ENCODE measurements around the gene CIDEC. TPM values are rescaled to one million over a fixed set of nuclear protein-coding genes. Genes with fewer than 3 reads are reported as not detected.

The CIDEC gene
- total and polyA plus RNA-seq, 2 of the 13 experiments (the other 11 are each of a cell fraction or from before 2014, with no cell fraction given): 2.5 to 10.4 TPM

DNA sequence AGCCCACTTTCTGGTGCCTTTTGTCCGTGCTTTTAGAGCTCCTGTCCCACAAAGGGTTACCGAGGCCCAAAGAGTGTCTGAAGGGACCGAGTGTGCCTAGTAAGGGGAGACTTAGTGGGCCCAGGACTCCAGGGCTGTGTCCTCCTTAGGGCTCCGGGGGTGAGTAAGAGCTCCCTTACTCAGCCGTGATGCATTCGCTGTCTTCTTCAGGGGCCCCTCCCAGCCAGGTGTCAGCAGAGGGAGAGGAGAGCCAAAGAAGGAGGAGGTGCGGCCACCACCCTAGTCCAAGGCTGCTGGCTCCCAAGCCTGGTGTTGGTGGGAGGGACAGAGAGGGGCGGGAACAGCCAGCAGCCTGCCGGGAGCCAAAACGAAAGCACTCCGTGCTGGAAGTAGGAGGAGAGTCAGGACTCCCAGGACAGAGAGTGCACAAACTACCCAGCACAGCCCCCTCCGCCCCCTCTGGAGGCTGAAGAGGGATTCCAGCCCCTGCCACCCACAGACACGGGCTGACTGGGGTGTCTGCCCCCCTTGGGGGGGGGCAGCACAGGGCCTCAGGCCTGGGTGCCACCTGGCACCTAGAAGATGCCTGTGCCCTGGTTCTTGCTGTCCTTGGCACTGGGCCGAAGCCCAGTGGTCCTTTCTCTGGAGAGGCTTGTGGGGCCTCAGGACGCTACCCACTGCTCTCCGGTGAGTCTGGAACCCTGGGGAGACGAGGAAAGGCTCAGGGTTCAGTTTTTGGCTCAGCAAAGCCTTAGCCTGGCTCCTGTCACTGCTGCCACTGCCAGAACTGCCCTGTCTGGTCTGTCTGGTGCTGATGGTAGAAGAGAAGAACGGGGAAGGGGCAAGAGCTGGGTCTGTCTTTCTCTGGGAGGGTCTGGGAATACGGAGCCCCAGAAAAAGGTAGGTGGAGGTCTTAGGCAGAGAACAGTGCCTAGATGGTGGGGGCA is 37.0 kb upstream of the CIDEC start, which contains the start of gene IL17RC (continued):
- TF ChIP-seq FOXP4 (CRISPR knock-in tag; IDR thresholded peaks at IDR 0.05) (peak; percentile 21; the same call in 1 of the 2 replicates), U2AF2 (IDR thresholded peaks at IDR 0.05; ENCODE audit: low read depth, low read length) (no peak), BORCS8-MEF2B (CRISPR knock-in tag; IDR thresholded peaks at IDR 0.05) (no peak; the same call in 1 of the 2 replicates), PHF8 (CRISPR knock-in tag; IDR thresholded peaks at IDR 0.05) (peak; percentile 42; the same call in 1 of the 2 replicates), ZNF530 (CRISPR knock-in tag; IDR thresholded peaks at IDR 0.05; ENCODE audit: low read depth) (no peak), HIVEP1 (CRISPR knock-in tag; IDR thresholded peaks at IDR 0.05) (no peak), FIP1L1 (IDR thresholded peaks at IDR 0.05; ENCODE audit: borderline replicate concordance, insufficient read depth, low read depth, low read length) (no peak), NFATC3 (CRISPR knock-in tag; IDR thresholded peaks at IDR 0.05) (0 out of 2 replicates have a peak, but pooled peaks have one; percentile 20), PTBP1 (IDR thresholded peaks at IDR 0.05; ENCODE audit: low read depth, low read length, poor library complexity, severe bottlenecking) (no peak), MYNN (CRISPR knock-in tag; IDR thresholded peaks at IDR 0.05; ENCODE audit: low read depth) (no peak), ZNF773 (CRISPR knock-in tag; IDR thresholded peaks at IDR 0.05; ENCODE audit: borderline replicate concordance) (no peak), ARNT (IDR thresholded peaks at IDR 0.05) (no peak)
- TF ChIP-seq, protein P1, sequence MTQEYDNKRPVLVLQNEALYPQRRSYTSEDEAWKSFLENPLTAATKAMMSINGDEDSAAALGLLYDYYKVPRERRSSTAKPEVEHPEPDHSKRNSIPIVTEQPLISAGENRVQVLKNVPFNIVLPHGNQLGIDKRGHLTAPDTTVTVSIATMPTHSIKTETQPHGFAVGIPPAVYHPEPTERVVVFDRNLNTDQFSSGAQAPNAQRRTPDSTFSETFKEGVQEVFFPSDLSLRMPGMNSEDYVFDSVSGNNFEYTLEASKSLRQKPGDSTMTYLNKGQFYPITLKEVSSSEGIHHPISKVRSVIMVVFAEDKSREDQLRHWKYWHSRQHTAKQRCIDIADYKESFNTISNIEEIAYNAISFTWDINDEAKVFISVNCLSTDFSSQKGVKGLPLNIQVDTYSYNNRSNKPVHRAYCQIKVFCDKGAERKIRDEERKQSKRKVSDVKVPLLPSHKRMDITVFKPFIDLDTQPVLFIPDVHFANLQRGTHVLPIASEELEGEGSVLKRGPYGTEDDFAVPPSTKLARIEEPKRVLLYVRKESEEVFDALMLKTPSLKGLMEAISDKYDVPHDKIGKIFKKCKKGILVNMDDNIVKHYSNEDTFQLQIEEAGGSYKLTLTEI (CRISPR knock-in tag; conservative IDR thresholded peaks at IDR 0.05): no peak
- TF ChIP-seq, protein P2, sequence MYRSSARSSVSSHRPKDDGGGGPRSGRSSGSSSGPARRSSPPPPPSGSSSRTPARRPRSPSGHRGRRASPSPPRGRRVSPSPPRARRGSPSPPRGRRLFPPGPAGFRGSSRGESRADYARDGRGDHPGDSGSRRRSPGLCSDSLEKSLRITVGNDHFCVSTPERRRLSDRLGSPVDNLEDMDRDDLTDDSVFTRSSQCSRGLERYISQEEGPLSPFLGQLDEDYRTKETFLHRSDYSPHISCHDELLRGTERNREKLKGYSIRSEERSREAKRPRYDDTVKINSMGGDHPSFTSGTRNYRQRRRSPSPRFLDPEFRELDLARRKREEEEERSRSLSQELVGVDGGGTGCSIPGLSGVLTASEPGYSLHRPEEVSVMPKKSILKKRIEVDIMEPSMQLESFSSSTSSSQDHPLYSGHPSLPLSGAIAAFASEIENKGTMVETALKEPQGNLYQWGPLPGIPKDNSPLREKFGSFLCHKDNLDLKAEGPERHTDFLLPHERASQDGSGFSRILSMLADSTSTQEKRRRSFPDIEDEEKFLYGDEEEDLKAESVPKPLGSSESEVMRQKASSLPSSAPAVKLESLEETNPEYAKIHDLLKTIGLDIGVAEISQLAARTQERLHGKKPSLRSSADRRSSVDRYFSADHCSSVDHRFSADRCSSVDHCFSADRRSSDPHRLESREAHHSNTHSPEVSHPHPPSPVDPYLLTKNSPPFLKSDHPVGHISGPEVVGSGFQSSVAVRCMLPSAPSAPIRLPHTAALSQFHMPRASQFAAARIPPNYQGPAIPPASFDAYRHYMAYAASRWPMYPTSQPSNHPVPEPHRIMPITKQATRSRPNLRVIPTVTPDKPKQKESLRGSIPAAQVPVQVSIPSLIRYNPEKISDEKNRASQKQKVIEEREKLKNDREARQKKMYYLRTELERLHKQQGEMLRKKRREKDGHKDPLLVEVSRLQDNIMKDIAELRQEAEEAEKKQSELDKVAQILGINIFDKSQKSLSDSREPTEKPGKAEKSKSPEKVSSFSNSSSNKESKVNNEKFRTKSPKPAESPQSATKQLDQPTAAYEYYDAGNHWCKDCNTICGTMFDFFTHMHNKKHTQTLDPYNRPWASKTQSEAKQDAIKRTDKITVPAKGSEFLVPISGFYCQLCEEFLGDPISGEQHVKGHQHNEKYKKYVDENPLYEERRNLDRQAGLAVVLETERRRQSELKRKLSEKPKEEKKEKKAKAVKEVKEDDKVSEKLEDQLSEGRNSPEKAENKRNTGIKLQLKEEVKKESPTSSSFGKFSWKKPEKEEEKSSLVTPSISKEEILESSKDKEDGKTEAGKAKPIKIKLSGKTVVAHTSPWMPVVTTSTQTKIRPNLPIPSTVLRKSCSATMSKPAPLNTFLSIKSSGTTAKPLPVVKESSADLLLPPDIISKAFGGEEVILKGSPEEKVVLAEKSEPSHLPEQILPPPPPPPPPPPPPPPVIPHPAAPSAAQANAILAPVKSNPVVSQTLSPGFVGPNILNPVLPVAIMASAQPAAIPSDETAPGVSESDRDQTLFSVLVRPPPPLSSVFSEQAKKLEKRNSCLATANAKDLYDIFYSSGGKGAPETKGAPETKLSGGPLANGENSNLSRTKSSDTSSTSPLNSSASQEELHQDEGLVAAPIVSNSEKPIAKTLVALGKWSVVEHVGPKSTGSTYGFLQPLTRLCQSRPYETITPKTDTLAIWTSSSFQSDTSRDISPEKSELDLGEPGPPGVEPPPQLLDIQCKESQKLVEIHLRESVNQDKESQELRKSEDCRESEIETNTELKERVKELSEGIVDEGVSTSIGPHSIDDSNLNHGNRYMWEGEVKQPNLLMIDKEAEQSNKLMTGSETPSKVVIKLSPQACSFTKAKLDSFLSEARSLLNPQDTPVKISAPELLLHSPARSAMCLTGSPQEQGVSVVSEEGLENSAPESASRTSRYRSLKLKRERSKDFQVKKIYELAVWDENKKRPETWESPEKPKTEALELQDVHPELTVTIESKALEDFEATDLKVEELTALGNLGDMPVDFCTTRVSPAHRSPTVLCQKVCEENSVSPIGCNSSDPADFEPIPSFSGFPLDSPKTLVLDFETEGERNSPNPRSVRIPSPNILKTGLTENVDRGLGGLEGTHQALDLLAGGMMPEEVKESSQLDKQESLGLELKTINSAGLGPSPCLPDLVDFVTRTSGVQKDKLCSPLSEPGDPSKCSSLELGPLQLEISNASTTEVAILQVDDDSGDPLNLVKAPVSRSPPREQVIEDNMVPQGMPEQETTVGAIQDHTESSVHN (CRISPR knock-in tag; IDR thresholded peaks at IDR 0.05): no peak
- TF ChIP-seq, protein P3, sequence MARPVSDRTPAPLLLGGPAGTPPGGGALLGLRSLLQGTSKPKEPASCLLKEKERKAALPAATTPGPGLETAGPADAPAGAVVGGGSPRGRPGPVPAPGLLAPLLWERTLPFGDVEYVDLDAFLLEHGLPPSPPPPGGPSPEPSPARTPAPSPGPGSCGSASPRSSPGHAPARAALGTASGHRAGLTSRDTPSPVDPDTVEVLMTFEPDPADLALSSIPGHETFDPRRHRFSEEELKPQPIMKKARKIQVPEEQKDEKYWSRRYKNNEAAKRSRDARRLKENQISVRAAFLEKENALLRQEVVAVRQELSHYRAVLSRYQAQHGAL (CRISPR knock-in tag; IDR thresholded peaks at IDR 0.05; ENCODE audit: not compliant biosample characterization): no peak

All from HepG2 (cell line).